Right atrium auricular region (tissue), 2 donors: Measurements from ENCODE around the gene PRR11. TPM values are rescaled to one million over a fixed set of nuclear protein-coding genes. Genes with fewer than 3 reads are reported as not detected.

Source experiments
- DNase-seq: peaks from one replicate; pipeline ENCODE4 v3.0.0-alpha.2; 2019; ENCODE audit warnings: low spot score
- H3K27ac ChIP-seq, 2 donors: fragments of 200-600 bp; sonication (generic); 1 replicate in 1 of 2; 2 replicates in 1 of 2; pipeline ENCODE4 v1.5.1; 2016 to 2019
- H3K27me3 ChIP-seq, 2 donors: fragments of 200-600 bp; sonication (generic); one replicate each; pipeline versions ENCODE4 v1.5.1 to v1.6.0; 2017 to 2019
- H3K36me3 ChIP-seq: fragments of 200-600 bp; sonication (generic); one replicate; pipeline ENCODE4 v1.5.1; 2016
- H3K4me1 ChIP-seq, 2 donors: fragments of 200-600 bp; sonication (generic); one replicate each; pipeline versions ENCODE4 v1.5.1 to v1.6.0; 2017 to 2019
- H3K4me3 ChIP-seq, 2 donors: fragments of 200-600 bp; sonication (generic); 1 replicate in 1 of 2; 2 replicates in 1 of 2; pipeline ENCODE4 v1.5.1; 2017 to 2019; ENCODE audit warnings: mild to moderate bottlenecking in 1 of 2, moderate library complexity in 1 of 2
- H3K9me3 ChIP-seq, 2 donors: fragments of 200-600 bp; sonication (generic); one replicate each; pipeline ENCODE4 v1.5.1; 2019
- CTCF ChIP-seq, 2 donors: fragments of 200-600 bp; sonication (generic); IDR thresholded peaks; one replicate each; pipeline ENCODE4 v1.5.1; 2019; ENCODE audit warnings: antibody characterized with exemption in 2 of 2
- total RNA-seq, 2 donors: library from RNA; depleted of rRNA; stranded (reverse); fragments of >200 nt; gene quantifications; one replicate each; pipeline ENCODE4 v1.1.0, GENCODE V29; 2016

Gene PRR11
- 1 to 10 TPM in 1 of 2 donors, under 1 TPM in 1; 0.79 to 1.5 TPM for total RNA-seq

GRCh38 chr17:59155439-59156177 is at the start of gene PRR11:
TSS of gene PRR11 (plus strand) at chr17:59155746. CDS start at chr17:59169753, 14,007 bp downstream.
- peak; percentile 98 for DNase-seq
- H3K36me3 ChIP-seq: no peaks in the 10 kb centered on the region
- H3K27ac ChIP-seq: peak within 1 kb of the TSS; percentile 75 to 79
- TF ChIP-seq CTCF (IDR thresholded peaks at IDR 0.05): no peak
- H3K4me3 ChIP-seq: peak within 1 kb of the TSS; percentile 70 to 72
- H3K4me1 ChIP-seq: peaks cover 0 to 18% of the 10 kb centered on the region in 2 donors
- H3K9me3 ChIP-seq: no peaks in the 10 kb centered on the region
- no peaks in the 10 kb centered on the region for H3K27me3 ChIP-seq

- no peaks in the 10 kb centered on the region for H3K9me3 ChIP-seq
- peaks cover 0 to 24% of the 10 kb centered on the region in 2 donors for H3K4me1 ChIP-seq
- no peaks in the 10 kb centered on the region for H3K36me3 ChIP-seq
- peak; percentile 64 for DNase-seq
- H3K27me3 ChIP-seq: no peaks in the 10 kb centered on the region
- peak overlapping the region; percentile 91 to 96 for H3K4me3 ChIP-seq
- peak overlapping the region; percentile 95 for H3K27ac ChIP-seq
- TF ChIP-seq CTCF (IDR thresholded peaks at IDR 0.05): no peak
Measured at GRCh38 chr17:59105852-59106462, 49.6 kb upstream of the PRR11 start.

- H3K4me1 ChIP-seq: peaks cover 0 to 24% of the 10 kb centered on the region in 2 donors
- no peaks in the 10 kb centered on the region for H3K9me3 ChIP-seq
- H3K27ac ChIP-seq: peak within 1 kb of the TSS; percentile 95
- peak in 1 of 2 donors; percentile 37 for TF ChIP-seq CTCF (IDR thresholded peaks at IDR 0.05)
- DNase-seq: peak; percentile 97
- no peaks in the 10 kb centered on the region for H3K36me3 ChIP-seq
- no peaks in the 10 kb centered on the region for H3K27me3 ChIP-seq
- H3K4me3 ChIP-seq: peak within 1 kb of the TSS; percentile 91 to 96
Measured at GRCh38 chr17:59106463-59107305, 48.9 kb upstream of the PRR11 start, which contains the start of gene TRIM37. TSS of gene TRIM37 (minus strand) at chr17:59106880. CDS start at chr17:59106461, 419 bp downstream.

GRCh38 chr17:59107306-59107670 is 48.3 kb upstream of the PRR11 start:
- Histone ChIP-seq H3K27ac (peak overlapping the region; percentile 95), H3K9me3 (no peaks in the 10 kb centered on the region), H3K4me3 (peak overlapping the region; percentile 91 to 96), H3K36me3 (no peaks in the 10 kb centered on the region), H3K4me1 (peaks cover 0 to 24% of the 10 kb centered on the region in 2 donors), H3K27me3 (no peaks in the 10 kb centered on the region)
- no peak for DNase-seq
- TF ChIP-seq CTCF (IDR thresholded peaks at IDR 0.05): no peak

GRCh38 chr17:59108400-59109102 is 47.0 kb upstream of the PRR11 start:
- Histone ChIP-seq H3K27me3 (no peaks in the 10 kb centered on the region), H3K9me3 (no peaks in the 10 kb centered on the region), H3K4me3 (no peak overlapping the region), H3K27ac (no peak overlapping the region), H3K36me3 (no peaks in the 10 kb centered on the region), H3K4me1 (peaks cover 0 to 24% of the 10 kb centered on the region in 2 donors)
- TF ChIP-seq CTCF (IDR thresholded peaks at IDR 0.05): no peak
- DNase-seq: no peak
